SK-N-SH (cell line): ENCODE measurements around the gene AKR1C1. TPM values are rescaled to one million over a fixed set of nuclear protein-coding genes. Genes with fewer than 3 reads are reported as not detected.

Experiments used
- CTCF ChIA-PET: fragments of 300-600, 350-600 bp; formaldehyde crosslinking; extraction: SDS; loops from one replicate; lab custom pipeline; 2021; lab: Yijun Ruan, JAX
- POLR2A ChIA-PET: fragments of 350-600 bp; sonication (Branson Sonifier 250); formaldehyde crosslinking; extraction: SDS; loops from one replicate; lab custom pipeline; 2020; ENCODE audit warnings: antibody characterized with exemption, inconsistent platforms; lab: Yijun Ruan, JAX
- DNase-seq: peaks from one replicate; pipeline ENCODE4 v3.0.0; 2012
- H2AFZ ChIP-seq: fragments of 200-600 bp; sonication (generic); 2 replicates; pipeline ENCODE4 v1.8.1; 2016; ENCODE audit warnings: antibody characterized with exemption, mild to moderate bottlenecking, low read depth
- H3F3A ChIP-seq: fragments of 200-600 bp; sonication (generic); replicated peaks from 2 replicates; pipeline ENCODE3; 2016; ENCODE audit warnings: antibody characterized with exemption, mild to moderate bottlenecking; ENCODE audit not compliant: insufficient read depth
- H3K27ac ChIP-seq, 2 experiments: fragments of 200-500 bp in 1 of 2; fragments of 200-600 bp in 1 of 2; sonication (Bioruptor generic) in 1 of 2; sonication (generic), shearing (Covaris generic) in 1 of 2; 2 replicates each; pipeline versions ENCODE4 v1.5.1 to v1.6.1; 2014 to 2016; ENCODE audit warnings: low read depth in 2 of 2, inconsistent platforms in 1 of 2, low read length in 1 of 2, mild to moderate bottlenecking in 1 of 2, mixed read lengths in 1 of 2
- H3K27me3 ChIP-seq: fragments of 200-600 bp; sonication (generic), shearing (Covaris generic); 2 replicates; pipeline ENCODE4 v1.6.1; 2016; ENCODE audit warnings: mixed run types; ENCODE audit not compliant: insufficient read depth
- H3K36me3 ChIP-seq, 2 experiments: fragments of 200-500 bp in 1 of 2; fragments of 200-600 bp in 1 of 2; sonication (Bioruptor generic) in 1 of 2; sonication (generic) in 1 of 2; replicated peaks in 1 of 2; 2 replicates each; pipeline versions ENCODE3 to v1.5.1; 2014 to 2016; ENCODE audit warnings: low read length in 1 of 2, mild to moderate bottlenecking in 1 of 2; ENCODE audit not compliant: insufficient read depth in 2 of 2, control insufficient read depth in 1 of 2
- H3K4me1 ChIP-seq, 2 experiments: fragments of 200-500 bp in 1 of 2; fragments of 200-600 bp in 1 of 2; sonication (Bioruptor generic) in 1 of 2; sonication (generic), shearing (Covaris generic) in 1 of 2; 2 replicates each; pipeline versions ENCODE4 v1.5.1 to v1.6.1; 2014 to 2016; ENCODE audit warnings: low read depth in 1 of 2, low read length in 1 of 2, mixed run types in 1 of 2; ENCODE audit not compliant: insufficient read depth in 2 of 2, control insufficient read depth in 1 of 2
- H3K4me2 ChIP-seq: fragments of 200-600 bp; sonication (generic), shearing (Covaris generic); 2 replicates; pipeline ENCODE4 v1.6.1; 2017; ENCODE audit warnings: mixed run types
- H3K4me3 ChIP-seq, 2 experiments: fragments of 200-500 bp in 1 of 2; fragments of 200-600 bp in 1 of 2; sonication (Bioruptor generic) in 1 of 2; sonication (generic), shearing (Covaris generic) in 1 of 2; 2 replicates each; pipeline versions ENCODE4 v1.5.1 to v1.8.1; 2014 to 2016; ENCODE audit warnings: low read depth in 2 of 2, inconsistent platforms in 1 of 2, low read length in 1 of 2, mild to moderate bottlenecking in 1 of 2, mixed read lengths in 1 of 2, moderate library complexity in 1 of 2
- H3K79me2 ChIP-seq: fragments of 200-600 bp; sonication (generic); 2 replicates; pipeline ENCODE4 v1.8.1; 2017; ENCODE audit warnings: mild to moderate bottlenecking; ENCODE audit not compliant: insufficient read depth
- H3K9ac ChIP-seq: fragments of 200-600 bp; sonication (generic); 2 replicates; pipeline ENCODE4 v1.6.1; 2017; ENCODE audit warnings: mixed run types
- H3K9me2 ChIP-seq: fragments of 200-600 bp; sonication (generic); 2 replicates; pipeline ENCODE4 v1.6.1; 2017; ENCODE audit warnings: mixed run types
- H3K9me3 ChIP-seq: fragments of 200-600 bp; sonication (generic); 2 replicates; pipeline ENCODE4 v1.6.1; 2017; ENCODE audit warnings: mixed run types, mild to moderate bottlenecking, moderate library complexity
- H4K20me1 ChIP-seq: fragments of 200-600 bp; sonication (generic); 2 replicates; pipeline ENCODE4 v1.6.1; 2017; ENCODE audit warnings: mild to moderate bottlenecking, mixed run types; ENCODE audit not compliant: insufficient read depth
- CTCF ChIP-seq: fragments of 200-600 bp; sonication (generic); IDR thresholded peaks from 2 replicates; pipeline ENCODE4 v1.6.1; 2017; ENCODE audit warnings: antibody characterized with exemption, mild to moderate bottlenecking, moderate library complexity
- ELF1 ChIP-seq: IDR thresholded peaks from 2 replicates; pipeline ENCODE4 v1.4.0; 2012
- FOSL2 ChIP-seq: IDR thresholded peaks from 2 replicates; pipeline ENCODE4 v1.4.0; 2012; ENCODE audit warnings: low read depth, mild to moderate bottlenecking, moderate library complexity, borderline replicate concordance
- FOXJ3 ChIP-seq: sonication (generic); formaldehyde crosslinking; IDR thresholded peaks from 2 replicates; pipeline ENCODE4 v1.5.1; 2020; ENCODE audit warnings: mild to moderate bottlenecking, missing genetic modification reagents
- GABPA ChIP-seq: IDR thresholded peaks from 2 replicates; pipeline ENCODE4 v1.4.0; 2012; ENCODE audit warnings: low read depth, mild to moderate bottlenecking
- JUND ChIP-seq: IDR thresholded peaks from 2 replicates; pipeline ENCODE4 v1.4.0; 2012
- MAX ChIP-seq: IDR thresholded peaks from 2 replicates; pipeline ENCODE4 v1.4.0; 2012; ENCODE audit warnings: low read depth
- MXI1 ChIP-seq: IDR thresholded peaks from 2 replicates; pipeline ENCODE4 v1.6.1; 2012; ENCODE audit warnings: mild to moderate bottlenecking, low read depth, low read length, improper control_type of control experiment
- NRF1 ChIP-seq: IDR thresholded peaks from 2 replicates; pipeline ENCODE4 v1.6.1; 2012; ENCODE audit warnings: low read depth, mild to moderate bottlenecking, low read length
- PBX3 ChIP-seq: IDR thresholded peaks from 2 replicates; pipeline ENCODE4; 2012
- RAD21 ChIP-seq: IDR thresholded peaks from 2 replicates; pipeline ENCODE4 v1.6.1; 2012; ENCODE audit warnings: mild to moderate bottlenecking, low read length
- RCOR1 ChIP-seq: fragments of 150-350 bp; IDR thresholded peaks from 2 replicates; pipeline ENCODE4 v1.6.1; 2017; ENCODE audit warnings: antibody characterized with exemption, low read length
- REST ChIP-seq: IDR thresholded peaks from 2 replicates; pipeline ENCODE4 v1.6.1; 2012; ENCODE audit warnings: mild to moderate bottlenecking, low read depth, low read length, moderate library complexity
- RXRA ChIP-seq: IDR thresholded peaks from 2 replicates; pipeline ENCODE4 v1.4.0; 2012; ENCODE audit warnings: low read depth, mild to moderate bottlenecking, borderline replicate concordance
- SMC3 ChIP-seq: IDR thresholded peaks from 2 replicates; pipeline ENCODE4 v1.6.1; 2012; ENCODE audit warnings: low read depth, low read length, improper control_type of control experiment
- TEAD4 ChIP-seq: IDR thresholded peaks from 2 replicates; pipeline ENCODE4 v1.4.0; 2012; ENCODE audit warnings: mild to moderate bottlenecking, borderline replicate concordance; ENCODE audit not compliant: insufficient read depth
- USF2 ChIP-seq: fragments of 150-350 bp; IDR thresholded peaks from 2 replicates; pipeline ENCODE4 v1.6.1; 2017; ENCODE audit warnings: antibody characterized with exemption, low read length, low read depth, borderline replicate concordance
- YY1 ChIP-seq: IDR thresholded peaks from 2 replicates; pipeline ENCODE4 v1.4.0; 2012; ENCODE audit warnings: low read depth, mild to moderate bottlenecking
- ZBTB33 ChIP-seq: IDR thresholded peaks from 2 replicates; pipeline ENCODE4 v1.4.0; 2012; ENCODE audit warnings: low read depth, borderline replicate concordance
- WGBS: methylation state at CpG from one replicate; pipeline ENCODE4 v1.1.6; 2017; ENCODE audit warnings: low lambda C conversion rate; 5-methylcytosine and 5-hydroxymethylcytosine counted together
- polyA plus RNA-seq, 3 experiments: library from polyadenylated mRNA; depleted of rRNA; stranded (reverse); fragments of >200 nt; gene quantifications; 2 replicates each; pipeline ENCODE4 v1.2.3, GENCODE V29; 2012

Gene AKR1C1
- polyA plus RNA-seq, 1 of the 3 experiments (the other 2 are of a cell fraction), result 1.3 TPM

GRCh38 chr10:4916086-4916716 is 47.0 kb upstream of the AKR1C1 start:
- Histone ChIP-seq H4K20me1 (no peaks in the 10 kb centered on the region), H3K27ac (no peak overlapping the region), H2AFZ (no peak overlapping the region), H3K4me2 (no peak overlapping the region), H3K9me3 (no peaks in the 10 kb centered on the region), H3K79me2 (no peaks in the 10 kb centered on the region), H3K27me3 (no peaks in the 10 kb centered on the region), H3K36me3 (no peaks in the 10 kb centered on the region), H3F3A (no peaks in the 10 kb centered on the region), H3K4me1 (no peaks in the 10 kb centered on the region), H3K9me2 (no peaks in the 10 kb centered on the region), H3K4me3 (no peak overlapping the region), H3K9ac (no peak overlapping the region)
- no peak for DNase-seq
- CTCF ChIA-PET, result no interaction called here
- TF ChIP-seq RCOR1 (no peak), MAX (no peak), SMC3 (no peak), YY1 (no peak), RAD21 (no peak), USF2 (no peak), NRF1 (no peak), FOXJ3 (CRISPR knock-in tag) (no peak), JUND (no peak), RXRA (no peak), GABPA (no peak), CTCF (no peak), FOSL2 (no peak), MXI1 (no peak), ELF1 (no peak), TEAD4 (no peak)
- POLR2A ChIA-PET, result no interaction called here
- WGBS, result 69% methylated on average over 3 of the region's 3 CpGs

- CTCF ChIA-PET, result no interaction called here
- TF ChIP-seq REST (no peak), YY1 (no peak), ZBTB33 (no peak), MAX (no peak), GABPA (no peak), PBX3 (no peak)
Measured at GRCh38 chr10:4918236-4918635, 45.0 kb upstream of the AKR1C1 start.

More at GRCh38 chr10:4918236-4918635, 45.0 kb upstream of the AKR1C1 start:
- Histone ChIP-seq H3K9me2 (no peaks in the 10 kb centered on the region), H3K4me2 (no peak overlapping the region), H3K27ac (no peak overlapping the region), H3K79me2 (no peaks in the 10 kb centered on the region), H3K9me3 (no peaks in the 10 kb centered on the region), H3K27me3 (no peaks in the 10 kb centered on the region), H3K4me3 (no peak overlapping the region), H3K4me1 (no peaks in the 10 kb centered on the region), H3F3A (no peaks in the 10 kb centered on the region), H3K36me3 (no peaks in the 10 kb centered on the region), H4K20me1 (no peaks in the 10 kb centered on the region), H3K9ac (no peak overlapping the region), H2AFZ (no peak overlapping the region)
- DNase-seq, result no peak
- WGBS, result 75% methylated on average over 1 of the region's 1 CpG
- POLR2A ChIA-PET, result no interaction called here
